Hindlimb muscle (tissue), 1 donor: ENCODE measurements around the gene TAS1R2. TPM values are rescaled to one million over a fixed set of nuclear protein-coding genes. Genes with fewer than 3 reads are reported as not detected.

ENCODE experiments used
- DNase-seq: peaks from one replicate; pipeline ENCODE4 v3.0.0-alpha.2; 2013
- polyA plus RNA-seq: library from polyadenylated mRNA; unstranded; fragments of 120-200 nt; gene quantifications from one replicate; pipeline ENCODE4 v1.2.1, GENCODE V29; 2013; ENCODE audit not compliant: insufficient read length

The TAS1R2 gene
- polyA plus RNA-seq, 1 donor: not detected

DNA sequence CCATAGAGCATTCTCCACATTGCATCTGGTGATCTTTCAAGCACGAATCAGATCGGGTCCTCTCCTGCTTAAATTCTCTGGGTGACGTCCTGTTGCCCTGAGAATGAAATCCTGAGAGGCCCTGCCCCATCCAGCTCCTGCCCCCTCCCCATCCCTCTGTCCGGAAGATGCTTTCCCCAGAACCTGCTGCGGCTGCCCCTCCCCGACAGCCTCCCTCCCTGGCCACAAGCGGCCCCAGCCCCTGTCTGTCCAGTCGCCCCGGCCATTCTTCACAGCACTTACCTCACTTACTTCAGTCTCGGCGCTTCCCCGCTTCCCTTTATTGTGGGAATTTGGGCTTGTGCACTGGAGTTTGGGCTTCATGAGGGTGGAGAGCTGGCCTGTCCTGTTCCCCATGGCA lies 40.3 kb downstream of the TAS1R2 start:
- DNase-seq: no peak

DNA sequence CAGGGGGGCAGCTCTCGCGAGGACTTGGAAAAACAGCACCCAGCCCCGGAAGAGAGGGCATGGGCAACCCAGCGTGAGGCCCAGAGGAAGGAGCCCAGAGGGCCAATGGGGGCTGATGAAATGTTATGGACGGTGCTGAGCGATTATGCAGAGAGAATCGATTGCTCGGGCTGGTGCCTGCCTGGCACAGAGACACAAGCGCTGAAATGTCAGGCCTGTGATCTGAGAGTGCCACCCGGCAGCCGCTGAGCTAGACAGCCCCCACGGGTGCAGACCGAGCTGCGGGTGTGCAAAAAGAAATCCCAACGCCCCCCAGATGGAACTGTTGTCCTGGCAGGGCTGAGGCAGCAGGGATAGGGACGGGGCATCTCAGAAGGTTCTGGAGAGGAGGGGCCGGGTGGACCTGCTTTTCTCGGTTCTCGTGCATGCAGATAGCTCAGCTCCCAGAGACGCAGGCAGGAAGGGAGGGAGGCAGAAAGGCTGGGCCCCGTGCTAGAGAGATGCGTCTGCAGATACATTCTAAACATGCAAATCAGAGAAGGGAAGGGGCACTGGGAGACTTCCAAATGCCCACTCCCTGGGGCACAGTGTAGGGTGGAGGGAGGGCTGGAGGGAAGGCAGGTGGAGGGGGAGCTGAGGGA lies 41.5 kb downstream of the TAS1R2 start:
- no peak for DNase-seq

DNA sequence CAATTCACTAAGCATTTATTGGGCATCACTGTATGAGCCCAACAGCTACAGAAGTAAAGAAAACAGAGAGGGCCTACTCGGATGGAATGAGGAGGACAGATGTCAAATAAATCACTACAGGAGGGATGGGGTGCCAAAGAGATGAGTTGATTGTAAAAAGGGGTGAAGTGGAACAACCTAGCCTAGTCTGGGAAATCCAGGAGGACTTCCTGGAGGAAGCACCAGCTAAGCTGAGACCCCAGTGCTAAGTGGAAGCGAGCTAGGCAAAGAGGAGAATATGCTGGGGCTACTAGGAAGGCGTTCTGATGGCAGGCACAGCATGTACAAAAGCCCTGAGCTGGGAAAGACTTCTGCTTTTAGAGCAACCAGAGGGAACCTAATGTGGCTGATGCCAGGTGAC lies 42.1 kb downstream of the TAS1R2 start:
- DNase-seq: no peak

DNA sequence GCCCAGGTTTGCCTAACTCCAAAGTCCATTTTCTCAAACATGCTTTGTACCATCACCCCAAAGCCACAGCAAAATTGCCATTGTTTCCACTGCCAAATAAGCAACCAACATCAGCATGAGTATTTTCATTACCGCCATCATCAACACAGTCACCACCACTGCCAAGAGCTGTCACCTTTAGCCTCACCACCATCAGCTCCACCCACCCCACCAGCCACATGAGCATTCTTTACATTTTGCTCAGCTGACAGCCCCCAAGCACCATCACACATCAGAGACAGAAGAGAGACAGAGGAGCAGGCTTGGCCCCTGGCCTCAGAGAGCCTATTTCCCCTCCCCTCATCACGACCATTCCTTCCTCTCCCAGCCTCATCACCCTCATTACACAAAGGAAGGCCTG lies 42.7 kb downstream of the TAS1R2 start:
- DNase-seq: no peak

DNA sequence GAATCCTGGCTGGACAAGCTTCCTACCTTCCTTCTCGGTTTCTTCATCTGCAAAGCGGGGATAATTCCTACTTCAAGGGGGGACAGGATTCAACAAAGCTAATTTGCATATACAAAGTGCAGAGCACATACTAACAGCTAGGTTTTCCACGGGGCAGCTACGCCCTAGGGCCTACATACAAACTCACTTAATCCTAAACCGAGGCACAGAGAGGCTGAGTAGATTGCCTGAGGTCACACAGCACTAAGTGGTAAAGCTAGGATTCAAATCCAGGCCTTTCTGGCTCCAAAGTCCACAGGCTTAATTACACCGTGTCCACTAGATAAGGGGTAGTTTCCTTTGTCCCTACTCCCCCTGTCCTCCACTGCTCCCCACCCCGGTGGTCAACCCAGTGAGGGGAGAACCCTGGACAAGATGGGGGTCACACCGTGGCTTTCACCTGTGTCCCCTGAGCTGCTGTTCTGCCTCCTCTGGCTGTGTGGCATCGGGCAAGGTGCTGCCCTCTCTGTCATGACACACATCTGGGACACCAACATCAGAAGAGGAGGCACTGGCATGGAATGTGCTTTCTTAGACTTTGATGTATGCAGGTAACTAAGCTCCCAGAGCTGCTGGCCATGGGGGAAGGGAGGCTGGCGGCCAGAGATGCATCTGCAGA lies 44.5 kb downstream of the TAS1R2 start:
- no peak for DNase-seq

DNA sequence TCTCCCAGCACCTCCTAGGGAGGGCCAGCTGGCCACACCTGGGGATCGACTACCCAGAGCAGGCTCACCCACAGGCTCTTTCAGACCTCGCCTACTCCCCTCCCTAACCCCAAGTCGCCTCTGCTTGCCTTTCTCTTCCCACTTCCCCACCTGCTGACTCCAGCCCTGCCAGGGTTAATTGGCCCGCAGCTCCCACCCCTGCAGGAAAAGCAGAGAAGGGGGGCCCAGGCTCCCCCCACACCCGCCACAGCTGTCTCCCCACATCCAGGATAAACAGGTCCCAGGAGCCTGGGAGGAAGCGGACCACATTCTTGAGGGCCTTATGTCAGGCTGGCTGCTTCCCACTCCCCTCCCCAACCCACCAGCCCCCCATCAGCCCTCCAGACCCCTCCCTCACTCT lies 45.0 kb downstream of the TAS1R2 start:
- peak; percentile 68 for DNase-seq

DNA sequence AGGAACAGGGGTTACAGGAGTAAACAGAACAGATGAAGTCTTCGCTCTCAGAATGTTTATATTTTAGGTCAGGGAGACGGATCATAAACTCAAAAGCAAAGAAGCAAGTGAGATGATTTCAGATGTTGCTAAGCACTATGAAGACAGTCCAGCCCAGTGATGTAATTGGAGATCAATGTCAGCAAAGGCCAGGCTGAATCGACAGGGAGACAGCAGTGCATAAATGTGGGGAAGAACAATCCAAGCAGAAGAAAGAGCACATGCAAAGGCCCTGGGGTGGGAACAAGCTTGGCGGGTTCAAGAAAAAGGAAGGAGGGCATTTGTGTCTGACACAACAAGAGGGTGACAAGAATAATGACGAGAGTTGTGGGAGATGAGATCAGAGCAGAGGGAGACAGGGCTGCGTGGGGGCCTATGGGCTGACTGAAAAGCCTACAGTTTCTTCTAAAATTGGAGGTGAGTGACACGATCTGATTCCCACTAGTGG lies 47.0 kb downstream of the TAS1R2 start:
- no peak for DNase-seq

DNA sequence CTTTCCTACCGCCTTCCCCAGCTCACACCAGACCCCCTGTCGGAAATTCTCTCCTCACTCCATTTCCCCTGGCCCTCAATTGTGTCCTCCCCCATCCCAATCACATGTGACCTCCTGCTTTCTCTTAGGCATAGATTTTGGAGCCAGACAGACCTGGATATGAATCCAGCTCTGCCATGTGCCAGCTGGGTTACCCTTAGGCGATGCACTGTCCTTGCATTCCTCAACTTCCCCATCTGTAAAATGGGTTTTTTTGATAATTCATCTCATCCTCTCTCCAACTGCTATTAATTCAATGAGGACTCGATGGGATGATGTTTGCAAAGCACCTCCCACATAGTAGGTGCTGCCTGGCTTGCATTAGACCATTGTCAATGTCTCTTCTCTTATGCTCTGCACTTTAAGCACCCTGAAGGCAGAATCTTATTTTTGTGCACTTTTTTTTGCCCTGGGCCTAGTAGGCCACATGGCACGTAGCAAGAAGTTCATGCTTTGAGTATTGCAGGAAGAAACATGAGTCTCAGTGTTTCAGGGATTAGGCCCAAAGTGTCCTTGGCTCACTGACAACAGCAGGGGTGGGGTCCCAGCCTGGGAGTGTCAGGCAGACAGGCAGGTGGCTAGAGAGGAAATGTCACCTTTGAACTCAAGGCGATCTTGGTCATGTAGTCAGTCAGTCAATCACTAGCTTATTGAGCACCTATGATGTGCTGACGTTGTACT lies 47.6 kb downstream of the TAS1R2 start:
- DNase-seq: no peak

DNA sequence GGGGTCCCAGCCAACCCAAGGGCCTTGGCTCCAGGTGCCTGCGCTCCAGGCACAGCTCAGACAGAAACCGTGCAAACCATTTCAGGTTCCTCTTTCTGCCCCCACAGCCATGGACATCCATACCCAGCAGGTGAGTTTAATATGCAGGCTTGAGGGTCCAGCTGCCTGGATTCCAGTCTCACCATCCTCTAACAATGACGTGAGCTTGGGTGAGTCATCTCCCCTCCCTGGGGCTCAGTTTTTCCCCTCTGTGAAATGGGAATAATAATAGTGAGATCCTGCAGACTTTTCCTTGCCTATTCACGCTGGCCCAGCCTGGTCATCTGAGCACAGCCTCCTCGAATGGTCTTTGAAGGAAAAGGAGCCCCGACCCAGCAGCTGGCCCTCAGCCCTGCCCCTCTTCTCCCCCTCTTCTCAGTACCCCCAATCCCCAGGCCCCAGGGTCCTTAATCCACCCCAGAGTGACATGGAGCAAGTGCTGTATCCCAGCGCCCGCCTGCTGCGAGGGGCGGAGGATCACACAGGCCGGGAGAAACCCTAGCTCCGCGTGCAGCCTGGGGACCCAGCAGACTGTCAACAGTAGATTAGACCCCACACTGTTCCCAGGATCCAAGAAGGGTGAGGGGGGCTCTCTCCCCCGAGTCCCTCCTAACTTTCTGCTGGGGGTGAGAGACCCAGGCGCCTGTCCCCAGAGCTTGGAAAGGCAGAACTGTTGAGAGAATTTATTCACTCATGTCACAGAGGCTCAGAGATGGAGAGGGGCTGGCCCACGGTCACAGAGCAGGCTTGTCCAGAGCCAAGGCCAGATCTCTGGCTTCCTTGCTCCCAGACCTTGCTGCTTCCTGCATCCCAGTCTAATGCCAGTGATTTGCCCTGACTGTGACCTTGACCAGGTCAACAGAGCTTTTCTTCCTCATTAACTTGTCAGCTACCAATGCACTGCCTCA lies 49.2 kb downstream of the TAS1R2 start:
- DNase-seq: no peak

DNA sequence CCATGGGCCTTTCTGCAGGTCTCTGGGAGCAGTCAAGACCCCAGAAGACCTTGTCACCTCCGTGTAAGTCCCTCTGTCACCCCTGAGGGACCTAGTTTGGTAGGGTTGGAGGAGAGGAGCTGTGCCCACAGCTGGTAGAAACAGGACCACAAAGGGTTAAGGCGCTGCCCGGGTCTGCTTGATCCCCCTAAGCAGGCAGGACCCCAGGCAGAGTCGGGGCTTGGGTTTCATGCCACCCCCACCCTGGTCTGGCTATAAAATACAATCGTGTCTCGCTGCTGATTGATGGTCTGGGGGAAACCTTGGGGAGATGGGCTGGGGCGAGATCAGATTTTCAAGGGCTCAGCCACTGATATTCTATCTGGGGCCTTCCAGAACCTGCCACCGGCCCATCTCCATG lies 50.9 kb downstream of the TAS1R2 start:
- DNase-seq: no peak

DNA sequence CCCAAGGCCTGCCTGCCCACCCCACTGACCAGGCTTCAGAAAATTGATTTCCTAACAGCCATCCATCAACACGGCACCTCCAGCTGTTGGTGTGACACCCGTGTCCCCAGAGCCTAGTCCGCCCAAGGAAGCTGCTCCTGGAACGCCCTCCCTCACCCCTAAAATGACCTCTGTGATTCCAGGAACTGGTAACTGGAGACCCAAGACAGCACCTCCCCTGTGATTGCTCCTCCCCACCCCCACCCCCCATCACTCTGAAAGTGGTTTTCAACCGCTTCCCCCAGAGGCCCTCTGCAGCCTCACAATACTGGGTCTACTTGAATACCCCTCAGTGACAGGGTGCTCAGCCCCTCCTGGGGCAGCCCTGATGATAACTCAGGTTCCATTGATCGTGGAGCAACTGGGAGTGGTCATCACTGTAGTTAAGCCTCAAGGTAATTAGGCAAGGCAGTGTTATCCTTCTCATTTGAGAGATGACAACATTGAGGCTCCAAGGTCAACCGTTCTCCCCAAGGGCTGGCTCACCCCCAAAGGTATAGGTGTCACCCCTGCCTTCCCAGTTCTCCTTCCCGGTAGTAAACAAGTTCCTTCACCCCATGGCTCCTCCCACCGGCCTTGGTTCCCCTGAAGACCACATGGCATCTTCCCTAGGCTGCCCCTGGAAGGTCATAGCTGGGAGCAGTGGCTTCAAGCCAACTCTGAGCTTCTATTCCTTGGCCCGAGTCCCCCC lies 52.0 kb downstream of the TAS1R2 start:
- DNase-seq: no peak

DNA sequence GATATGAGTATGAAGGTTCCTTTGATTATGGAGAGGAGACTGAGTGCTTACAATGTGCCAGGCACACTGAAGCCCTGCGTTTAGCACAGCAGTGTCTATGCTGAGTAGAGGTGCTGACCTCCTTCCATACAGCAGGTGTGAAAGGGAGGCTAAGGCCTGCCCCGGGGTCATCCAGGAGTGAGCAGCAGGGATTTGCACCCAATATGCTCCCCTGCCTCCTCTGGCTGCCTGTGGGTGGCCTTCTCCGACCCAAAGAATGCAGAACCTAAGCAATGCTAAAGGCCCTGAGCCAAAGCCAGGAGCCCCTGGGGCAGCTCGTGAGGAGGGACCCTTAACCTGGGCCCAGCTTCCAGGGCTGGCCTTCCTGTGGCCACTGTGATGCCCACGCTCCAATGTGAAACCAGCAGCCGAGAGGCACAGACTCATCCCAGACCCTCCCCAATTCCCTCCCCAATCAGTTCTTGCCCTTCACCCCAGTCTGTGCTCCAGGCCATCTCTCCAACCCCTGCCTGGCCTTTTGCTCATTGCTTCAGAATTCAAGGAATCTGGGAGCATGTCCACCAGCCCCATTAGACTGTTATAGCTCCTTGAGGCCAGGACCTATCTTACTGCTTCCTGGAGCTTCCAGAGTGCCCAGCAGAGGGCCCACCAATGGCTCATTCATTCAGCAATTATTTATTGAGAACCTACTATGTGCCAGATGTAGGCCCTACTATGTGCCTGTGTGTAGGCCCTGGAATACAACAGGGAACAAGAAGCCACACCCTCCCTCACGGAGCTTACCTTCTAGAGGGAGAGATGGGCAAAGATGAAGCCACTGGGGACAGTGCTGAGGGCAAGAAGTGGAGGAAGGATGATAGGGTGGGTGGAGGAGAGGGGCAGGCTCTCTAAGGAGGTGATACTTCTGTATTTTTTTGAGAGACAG lies 53.3 kb downstream of the TAS1R2 start:
- DNase-seq: no peak

DNA sequence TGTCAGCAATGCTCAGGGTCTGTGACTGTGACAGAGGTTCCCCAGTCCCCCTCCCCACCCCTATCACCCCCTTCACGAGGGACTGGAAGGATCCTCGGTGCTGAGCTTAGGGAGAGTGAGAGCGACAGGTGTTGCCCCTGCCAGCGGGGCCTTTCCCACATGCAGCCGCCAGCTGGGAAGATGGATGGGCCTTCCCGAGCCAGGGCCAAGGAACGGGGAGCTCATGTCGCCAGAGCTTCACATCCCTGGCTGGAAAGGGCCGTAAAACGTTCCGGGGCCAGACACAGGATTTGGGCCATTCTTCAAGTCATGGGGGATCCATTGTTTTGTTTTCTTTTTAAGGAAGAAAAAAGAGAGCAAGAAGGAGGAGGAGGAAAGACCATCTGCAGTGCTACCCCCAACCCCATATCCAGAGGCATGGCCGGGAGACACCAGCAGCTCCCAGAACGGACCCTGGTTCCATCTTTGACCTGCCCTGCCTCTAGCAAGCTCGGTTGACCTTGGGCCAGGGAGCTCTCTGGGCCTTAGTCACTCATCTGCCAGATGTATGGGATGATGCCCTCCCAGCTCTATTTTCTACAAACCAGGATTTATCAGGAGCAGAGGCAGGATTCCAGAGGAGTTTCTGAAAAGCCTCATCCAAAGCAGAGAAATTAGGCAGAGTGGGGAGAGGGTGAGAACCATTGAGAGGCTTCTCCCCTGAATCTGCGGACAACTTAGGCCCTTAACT lies 54.1 kb downstream of the TAS1R2 start:
- DNase-seq: no peak

DNA sequence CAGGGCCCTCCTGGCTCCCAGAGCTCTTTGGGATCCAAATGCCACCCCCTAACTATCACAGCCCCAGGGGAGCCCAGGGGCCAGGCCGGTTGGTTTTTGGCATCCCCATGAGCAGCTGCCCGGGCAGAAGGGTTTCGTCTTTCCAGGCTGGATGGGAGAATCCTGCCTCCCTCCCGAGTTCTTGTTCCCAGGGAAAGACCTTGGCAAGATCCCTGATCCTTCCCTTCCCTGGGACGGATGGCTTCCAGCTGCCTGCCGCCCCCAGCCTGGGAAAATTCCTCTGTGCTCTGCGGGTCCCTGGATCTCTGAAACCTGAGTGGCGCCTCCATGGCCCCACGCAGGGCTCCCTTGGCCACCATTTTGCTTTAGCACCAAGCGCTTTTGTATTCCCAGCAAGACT lies 55.6 kb downstream of the TAS1R2 start:
- no peak for DNase-seq

DNA sequence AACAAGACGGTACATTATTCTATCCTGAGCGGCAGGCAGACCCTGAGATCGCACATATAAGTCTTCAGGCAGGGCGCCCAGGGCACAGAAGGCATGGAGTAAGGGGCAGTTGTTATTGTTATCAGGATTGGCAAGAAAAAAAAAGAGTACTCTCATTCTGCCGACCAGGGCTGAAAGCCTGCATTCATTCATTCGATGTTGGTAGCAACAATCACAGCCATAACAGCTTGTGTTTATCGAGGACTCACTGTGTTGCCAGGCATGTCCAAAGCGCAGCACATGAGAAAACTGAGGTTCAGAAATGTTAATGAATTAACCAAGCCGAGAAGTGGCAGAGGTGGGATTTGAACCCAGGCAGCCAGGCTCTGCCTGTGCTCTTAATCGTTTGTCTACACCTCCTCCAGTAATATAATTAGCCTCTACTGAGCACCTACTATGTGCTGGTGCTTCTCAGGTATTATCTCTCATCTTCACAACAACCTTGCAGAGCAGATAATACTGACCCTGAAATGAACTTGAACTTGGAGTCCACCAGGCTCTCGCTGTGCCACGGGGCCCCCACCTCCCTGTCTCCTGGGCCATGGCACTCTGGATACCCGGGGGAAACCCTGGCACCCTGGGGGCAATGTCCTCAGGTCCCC lies 56.2 kb downstream of the TAS1R2 start:
- DNase-seq: no peak

DNA sequence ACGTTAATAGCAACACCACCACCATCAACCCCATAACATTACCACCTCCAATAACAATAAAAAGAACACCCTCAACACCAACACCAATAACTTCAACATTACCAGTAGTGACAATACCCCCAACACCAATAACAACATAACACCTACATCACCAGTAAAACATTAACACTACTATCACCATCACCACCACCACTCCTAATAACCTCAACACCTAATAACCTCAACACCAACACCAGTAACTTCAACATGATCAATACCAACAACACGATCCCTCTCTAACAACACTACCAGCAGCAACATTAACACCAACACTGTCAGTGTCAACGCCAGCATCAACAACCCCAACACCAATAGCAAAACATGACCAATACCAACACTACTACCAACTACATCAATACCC lies 57.2 kb downstream of the TAS1R2 start:
- DNase-seq: no peak

DNA sequence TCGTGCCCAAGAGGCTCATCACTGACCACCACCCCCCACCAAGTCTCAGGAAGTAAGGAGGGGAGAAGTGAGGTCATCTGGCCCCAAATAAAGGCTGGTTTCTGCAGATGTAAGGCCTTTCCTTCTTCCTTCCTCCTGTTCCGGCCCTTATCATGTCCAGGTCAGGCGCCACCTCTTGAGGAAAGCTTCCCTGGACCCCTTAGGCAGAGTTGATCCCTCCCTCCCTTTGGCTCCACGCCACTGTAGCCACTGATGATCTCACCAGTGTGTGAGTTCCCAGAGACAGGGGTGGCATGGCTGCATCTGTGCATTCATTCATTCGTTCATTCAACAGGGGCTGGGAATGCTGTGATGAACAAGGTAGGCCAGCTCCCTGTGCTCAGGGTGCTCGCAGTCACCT lies 59.2 kb downstream of the TAS1R2 start:
- no peak for DNase-seq

DNA sequence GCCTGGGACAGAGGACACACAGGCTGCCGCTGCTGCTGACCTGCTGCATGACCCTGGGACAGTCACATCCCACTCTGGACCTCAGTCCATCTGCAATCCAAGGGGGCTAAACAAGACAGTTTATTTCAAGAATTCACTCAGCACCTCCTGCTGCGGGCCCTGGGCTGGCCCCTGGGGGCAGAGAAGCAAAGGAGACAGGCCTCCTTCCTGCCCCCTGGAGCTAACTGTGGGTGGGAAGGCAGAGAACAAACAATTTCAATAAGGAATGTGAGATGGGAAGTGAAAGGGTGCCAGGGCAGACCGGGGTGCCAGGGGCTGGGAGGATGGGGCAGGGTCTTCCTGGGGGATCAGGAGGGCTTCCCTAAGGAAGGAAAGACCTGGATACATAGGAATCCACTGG lies 60.0 kb downstream of the TAS1R2 start:
- DNase-seq: no peak

DNA sequence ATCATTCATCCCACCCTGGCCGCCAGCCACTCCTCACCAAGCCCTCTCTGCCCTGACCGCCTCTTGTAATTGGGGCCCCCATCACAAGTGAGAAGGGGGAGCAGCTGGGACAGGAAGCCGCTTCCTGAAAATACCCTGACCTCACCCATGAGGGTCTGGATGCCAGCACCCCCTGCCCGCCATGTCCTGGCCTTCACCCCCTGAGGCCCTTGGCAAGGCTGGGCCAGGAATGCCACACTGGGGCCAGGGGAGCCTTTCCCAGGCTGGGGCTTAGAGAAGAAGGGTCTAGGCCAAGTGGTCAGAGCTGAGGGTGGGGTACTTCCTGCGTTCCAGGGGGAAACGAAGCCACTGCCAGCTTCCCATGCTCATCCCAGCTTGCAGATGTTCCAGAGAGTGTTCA lies 60.5 kb downstream of the TAS1R2 start:
- DNase-seq: no peak

DNA sequence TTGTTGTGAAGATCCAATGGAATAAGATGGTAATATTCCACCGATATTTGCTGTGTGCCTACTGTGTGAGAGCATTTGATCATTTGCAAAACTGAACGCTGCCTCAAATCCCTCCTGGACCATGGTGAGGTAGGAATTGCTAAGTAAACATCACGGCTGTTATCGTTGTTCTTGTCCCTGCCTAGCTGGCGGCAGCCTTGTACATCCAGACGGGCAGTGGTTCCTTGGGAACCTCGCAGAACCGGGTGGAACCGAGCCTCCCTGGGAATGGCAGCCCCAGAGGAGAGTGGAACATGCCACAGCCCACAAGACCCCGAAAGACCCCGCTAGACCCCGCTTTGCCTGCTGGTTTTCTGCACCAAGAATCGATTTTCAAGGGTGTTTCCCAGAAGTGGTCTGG lies 60.9 kb downstream of the TAS1R2 start:
- DNase-seq: no peak
